Measurements from ENCODE around the gene CFL2. TPM values are rescaled to one million over a fixed set of nuclear protein-coding genes. Genes with fewer than 3 reads are reported as not detected.
A peak's percentile ranks its signal among the peaks of the same experiment; 100 is the strongest.
"Not testable (repeated sequence)": the region's sequence is repeated elsewhere in the genome, so short reads cannot be mapped to it uniquely, and the experiment has no call there.

CFL2 gene
- total RNA-seq: 42.5 and 56.5 TPM in 2 replicates

- peak in 1 of 2 donors; percentile 83 for DNase-seq (ENCODE audit: low read depth in 2 of 2)
These were observed at the start of gene CFL2 for GRCh38 chr14:34714320-34715126. CFL2 (minus strand) TSS chr14:34714593; CDS start chr14:34714540, 53 bp downstream.

GRCh38 chr14:34755215-34755614 is 40.8 kb upstream of the CFL2 start:
- DNase-seq (ENCODE audit: low read depth in 2 of 2): no peak

- no peak for DNase-seq (ENCODE audit: low read depth in 2 of 2)
These were observed 40.3 kb upstream of the CFL2 start for GRCh38 chr14:34754687-34755086.

GRCh38 chr14:34750670-34751069 is 36.3 kb upstream of the CFL2 start:
- DNase-seq (ENCODE audit: low read depth in 2 of 2): peak in 1 of 2 donors; percentile 6

GRCh38 chr14:34750233-34750632 is 35.8 kb upstream of the CFL2 start:
- no peak for DNase-seq (ENCODE audit: low read depth in 2 of 2)

- no peak for DNase-seq (ENCODE audit: low read depth in 2 of 2)
These were observed 35.0 kb upstream of the CFL2 start for GRCh38 chr14:34749408-34749807.

- no peak for DNase-seq (ENCODE audit: low read depth in 2 of 2)
These were observed 28.1 kb upstream of the CFL2 start for GRCh38 chr14:34742270-34743115.

GRCh38 chr14:34741840-34742239 is 27.4 kb upstream of the CFL2 start:
- no peak for DNase-seq (ENCODE audit: low read depth in 2 of 2)

- not testable (repeated sequence) for DNase-seq (ENCODE audit: low read depth in 2 of 2)
These were observed 25.7 kb upstream of the CFL2 start for GRCh38 chr14:34740139-34740538.

GRCh38 chr14:34737079-34737478 is 22.7 kb upstream of the CFL2 start:
- DNase-seq (ENCODE audit: low read depth in 2 of 2): not testable (repeated sequence)

GRCh38 chr14:34733245-34733644 is 18.9 kb upstream of the CFL2 start:
- no peak for DNase-seq (ENCODE audit: low read depth in 2 of 2)

- no peak for DNase-seq (ENCODE audit: low read depth in 2 of 2)
These were observed 18.4 kb upstream of the CFL2 start for GRCh38 chr14:34732802-34733201.

- DNase-seq (ENCODE audit: low read depth in 2 of 2): no peak
These were observed 9.5 kb upstream of the CFL2 start for GRCh38 chr14:34723867-34724266.

- DNase-seq (ENCODE audit: low read depth in 2 of 2): peak in 1 of 2 donors; percentile 54
These were observed 8.5 kb upstream of the CFL2 start for GRCh38 chr14:34722723-34723545.

- no peak for DNase-seq (ENCODE audit: low read depth in 2 of 2)
These were observed 6.7 kb upstream of the CFL2 start for GRCh38 chr14:34721129-34721528.

- no peak for DNase-seq (ENCODE audit: low read depth in 2 of 2)
These were observed 4.4 kb upstream of the CFL2 start for GRCh38 chr14:34718750-34719304.

GRCh38 chr14:34715127-34715863 is 902 bp upstream of the CFL2 start:
- DNase-seq (ENCODE audit: low read depth in 2 of 2): no peak

- DNase-seq (ENCODE audit: low read depth in 2 of 2): peak in 1 of 2 donors; percentile 67
These were observed 593 bp downstream of the CFL2 start for GRCh38 chr14:34713681-34714319.

- DNase-seq (ENCODE audit: low read depth in 2 of 2): no peak
These were observed 1.2 kb downstream of the CFL2 start for GRCh38 chr14:34713122-34713680.
